SK-N-SH (cell line): Measurements from ENCODE around the gene MEF2C.

ENCODE experiments used
- CHD2 ChIP-seq: fragments of 150-350 bp; IDR thresholded peaks from 2 replicates; pipeline ENCODE4 v1.6.1; 2018; ENCODE audit warnings: low read length; ENCODE audit not compliant: partially characterized antibody
- EP300 ChIP-seq, 2 experiments: IDR thresholded peaks; 2 replicates each; pipeline versions ENCODE4 v1.4.0 to v1.6.1; 2012; ENCODE audit warnings: borderline replicate concordance in 1 of 2, low read depth in 1 of 2, low read length in 1 of 2
- EZH2phosphoT487 ChIP-seq: fragments of 200-600 bp; sonication (generic); IDR thresholded peaks from 2 replicates; pipeline ENCODE4 v1.6.1; 2017; ENCODE audit warnings: low read depth, mixed run types, mild to moderate bottlenecking, antibody characterized with exemption, moderate library complexity, borderline replicate concordance
- GATA2 ChIP-seq: sonication (generic); formaldehyde crosslinking; IDR thresholded peaks from 2 replicates; pipeline ENCODE4 v1.5.0; 2020; ENCODE audit warnings: mild to moderate bottlenecking, missing genetic modification reagents
- MXI1 ChIP-seq: IDR thresholded peaks from 2 replicates; pipeline ENCODE4 v1.6.1; 2012; ENCODE audit warnings: mild to moderate bottlenecking, low read depth, low read length, improper control_type of control experiment
- POLR2AphosphoS5 ChIP-seq: IDR thresholded peaks from 2 replicates; pipeline ENCODE4 v1.6.1; 2012; ENCODE audit warnings: low read depth, low read length
- RAD21 ChIP-seq: IDR thresholded peaks from 2 replicates; pipeline ENCODE4 v1.6.1; 2012; ENCODE audit warnings: mild to moderate bottlenecking, low read length
- RCOR1 ChIP-seq: fragments of 150-350 bp; IDR thresholded peaks from 2 replicates; pipeline ENCODE4 v1.6.1; 2017; ENCODE audit warnings: antibody characterized with exemption, low read length
- SIN3A ChIP-seq: IDR thresholded peaks from 2 replicates; pipeline ENCODE4 v1.6.1; 2012; ENCODE audit warnings: low read depth, mild to moderate bottlenecking, low read length, moderate library complexity, borderline replicate concordance
- YY1 ChIP-seq: IDR thresholded peaks from 2 replicates; pipeline ENCODE4 v1.4.0; 2012; ENCODE audit warnings: low read depth, mild to moderate bottlenecking
- TF ChIP-seq, protein P1 (sequence below): fragments of 200-600 bp; sonication (generic); IDR thresholded peaks from 2 replicates; pipeline ENCODE4 v1.6.1; 2017; ENCODE audit warnings: antibody characterized with exemption, mild to moderate bottlenecking, moderate library complexity
- TF ChIP-seq, protein P2 (sequence below): IDR thresholded peaks from 2 replicates; pipeline ENCODE4 v1.4.0; 2012; ENCODE audit warnings: low read depth
- TF ChIP-seq, protein P3 (sequence below): fragments of 150-350 bp; IDR thresholded peaks from 2 replicates; pipeline ENCODE4 v1.6.1; 2017; ENCODE audit warnings: antibody characterized with exemption, low read length, low read depth, borderline replicate concordance
- TF ChIP-seq, protein P4 (sequence below): IDR thresholded peaks from 2 replicates; pipeline ENCODE4 v1.6.1; 2012; ENCODE audit warnings: mild to moderate bottlenecking, low read depth, low read length, moderate library complexity

DNA sequence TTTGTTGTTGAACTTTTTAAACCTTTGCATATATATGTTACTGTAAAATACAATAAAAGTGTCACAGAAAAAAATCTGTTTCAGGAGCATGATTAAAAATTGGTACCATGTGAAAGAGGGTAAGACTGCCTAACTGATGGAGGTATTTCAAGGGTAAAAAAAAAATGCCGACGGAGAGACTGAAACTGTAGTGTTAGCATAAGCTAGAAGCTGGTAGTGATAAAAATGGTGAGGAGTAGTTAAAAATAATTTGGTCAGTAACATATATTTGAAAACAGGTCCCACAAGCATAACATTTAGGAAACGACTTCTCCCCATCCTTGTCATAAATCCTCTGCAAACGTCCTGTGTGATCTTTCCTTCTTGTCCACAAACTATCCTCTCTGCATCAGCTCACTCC lies 64.7 kb downstream of the MEF2C start:
- TF ChIP-seq, protein P1, sequence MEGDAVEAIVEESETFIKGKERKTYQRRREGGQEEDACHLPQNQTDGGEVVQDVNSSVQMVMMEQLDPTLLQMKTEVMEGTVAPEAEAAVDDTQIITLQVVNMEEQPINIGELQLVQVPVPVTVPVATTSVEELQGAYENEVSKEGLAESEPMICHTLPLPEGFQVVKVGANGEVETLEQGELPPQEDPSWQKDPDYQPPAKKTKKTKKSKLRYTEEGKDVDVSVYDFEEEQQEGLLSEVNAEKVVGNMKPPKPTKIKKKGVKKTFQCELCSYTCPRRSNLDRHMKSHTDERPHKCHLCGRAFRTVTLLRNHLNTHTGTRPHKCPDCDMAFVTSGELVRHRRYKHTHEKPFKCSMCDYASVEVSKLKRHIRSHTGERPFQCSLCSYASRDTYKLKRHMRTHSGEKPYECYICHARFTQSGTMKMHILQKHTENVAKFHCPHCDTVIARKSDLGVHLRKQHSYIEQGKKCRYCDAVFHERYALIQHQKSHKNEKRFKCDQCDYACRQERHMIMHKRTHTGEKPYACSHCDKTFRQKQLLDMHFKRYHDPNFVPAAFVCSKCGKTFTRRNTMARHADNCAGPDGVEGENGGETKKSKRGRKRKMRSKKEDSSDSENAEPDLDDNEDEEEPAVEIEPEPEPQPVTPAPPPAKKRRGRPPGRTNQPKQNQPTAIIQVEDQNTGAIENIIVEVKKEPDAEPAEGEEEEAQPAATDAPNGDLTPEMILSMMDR, result no peak
- TF ChIP-seq, protein P2, sequence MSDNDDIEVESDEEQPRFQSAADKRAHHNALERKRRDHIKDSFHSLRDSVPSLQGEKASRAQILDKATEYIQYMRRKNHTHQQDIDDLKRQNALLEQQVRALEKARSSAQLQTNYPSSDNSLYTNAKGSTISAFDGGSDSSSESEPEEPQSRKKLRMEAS, result no peak
- TF ChIP-seq CHD2 (no peak), POLR2AphosphoS5 (no peak), SIN3A (no peak), MXI1 (no peak), GATA2 (CRISPR knock-in tag) (no peak), YY1 (no peak), RCOR1 (no peak), RAD21 (no peak), EZH2phosphoT487 (no peak), EP300 (IDR thresholded peaks at IDR 0.05; ENCODE audit: borderline replicate concordance in 1 of 2, low read depth in 1 of 2, low read length in 1 of 2) (no peak)
- TF ChIP-seq, protein P3, sequence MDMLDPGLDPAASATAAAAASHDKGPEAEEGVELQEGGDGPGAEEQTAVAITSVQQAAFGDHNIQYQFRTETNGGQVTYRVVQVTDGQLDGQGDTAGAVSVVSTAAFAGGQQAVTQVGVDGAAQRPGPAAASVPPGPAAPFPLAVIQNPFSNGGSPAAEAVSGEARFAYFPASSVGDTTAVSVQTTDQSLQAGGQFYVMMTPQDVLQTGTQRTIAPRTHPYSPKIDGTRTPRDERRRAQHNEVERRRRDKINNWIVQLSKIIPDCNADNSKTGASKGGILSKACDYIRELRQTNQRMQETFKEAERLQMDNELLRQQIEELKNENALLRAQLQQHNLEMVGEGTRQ, result no peak
- TF ChIP-seq, protein P4, sequence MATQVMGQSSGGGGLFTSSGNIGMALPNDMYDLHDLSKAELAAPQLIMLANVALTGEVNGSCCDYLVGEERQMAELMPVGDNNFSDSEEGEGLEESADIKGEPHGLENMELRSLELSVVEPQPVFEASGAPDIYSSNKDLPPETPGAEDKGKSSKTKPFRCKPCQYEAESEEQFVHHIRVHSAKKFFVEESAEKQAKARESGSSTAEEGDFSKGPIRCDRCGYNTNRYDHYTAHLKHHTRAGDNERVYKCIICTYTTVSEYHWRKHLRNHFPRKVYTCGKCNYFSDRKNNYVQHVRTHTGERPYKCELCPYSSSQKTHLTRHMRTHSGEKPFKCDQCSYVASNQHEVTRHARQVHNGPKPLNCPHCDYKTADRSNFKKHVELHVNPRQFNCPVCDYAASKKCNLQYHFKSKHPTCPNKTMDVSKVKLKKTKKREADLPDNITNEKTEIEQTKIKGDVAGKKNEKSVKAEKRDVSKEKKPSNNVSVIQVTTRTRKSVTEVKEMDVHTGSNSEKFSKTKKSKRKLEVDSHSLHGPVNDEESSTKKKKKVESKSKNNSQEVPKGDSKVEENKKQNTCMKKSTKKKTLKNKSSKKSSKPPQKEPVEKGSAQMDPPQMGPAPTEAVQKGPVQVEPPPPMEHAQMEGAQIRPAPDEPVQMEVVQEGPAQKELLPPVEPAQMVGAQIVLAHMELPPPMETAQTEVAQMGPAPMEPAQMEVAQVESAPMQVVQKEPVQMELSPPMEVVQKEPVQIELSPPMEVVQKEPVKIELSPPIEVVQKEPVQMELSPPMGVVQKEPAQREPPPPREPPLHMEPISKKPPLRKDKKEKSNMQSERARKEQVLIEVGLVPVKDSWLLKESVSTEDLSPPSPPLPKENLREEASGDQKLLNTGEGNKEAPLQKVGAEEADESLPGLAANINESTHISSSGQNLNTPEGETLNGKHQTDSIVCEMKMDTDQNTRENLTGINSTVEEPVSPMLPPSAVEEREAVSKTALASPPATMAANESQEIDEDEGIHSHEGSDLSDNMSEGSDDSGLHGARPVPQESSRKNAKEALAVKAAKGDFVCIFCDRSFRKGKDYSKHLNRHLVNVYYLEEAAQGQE, result no peak
